Raji (cell line): Measurements from ENCODE around the gene CEP135.

ENCODE experiments used
- POLR2A ChIP-seq: IDR thresholded peaks from 2 replicates; pipeline ENCODE4 v1.6.1; 2011; ENCODE audit warnings: low read depth, low read length, control low read depth; ENCODE audit not compliant: insufficient read depth

Gene CEP135

DNA sequence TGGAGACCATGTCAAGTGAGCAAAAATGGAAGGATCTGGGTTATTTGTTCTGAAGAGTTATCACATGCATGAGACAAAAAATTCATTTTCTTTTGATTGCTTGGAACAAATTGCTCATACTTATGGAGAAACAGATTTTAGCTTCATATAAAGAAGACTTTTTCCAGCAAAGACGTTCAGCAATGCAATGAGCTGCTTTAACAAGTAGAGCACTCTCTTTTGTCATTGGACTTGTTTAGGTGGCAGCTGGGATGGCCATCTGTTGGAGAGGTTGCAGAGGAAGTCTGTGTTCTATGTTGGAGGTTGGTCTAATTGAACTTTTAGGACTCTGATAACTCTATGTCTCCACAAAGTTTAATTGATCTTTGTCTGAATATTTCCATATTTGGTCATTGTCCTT is 19.9 kb upstream of the CEP135 start:
- no peak for TF ChIP-seq POLR2A

DNA sequence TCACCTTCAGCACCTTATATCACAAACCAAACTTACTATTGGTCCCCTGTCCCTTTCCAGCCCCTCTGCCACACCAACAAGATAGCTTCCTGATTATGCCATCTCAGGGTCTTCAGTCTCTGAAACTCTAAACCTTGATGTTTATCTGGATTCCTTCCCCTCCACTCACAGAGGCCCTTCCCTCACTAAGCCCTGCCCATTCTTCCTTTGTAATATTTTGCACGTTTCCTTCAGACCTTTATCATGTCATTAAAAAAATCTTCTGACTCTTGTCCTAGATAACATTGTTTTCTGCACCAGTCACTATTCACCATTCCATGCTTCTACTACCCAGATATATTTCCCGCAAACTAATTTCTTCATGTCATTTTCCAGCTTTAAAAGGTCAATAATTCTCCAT is 17.7 kb upstream of the CEP135 start:
- TF ChIP-seq POLR2A: no peak

DNA sequence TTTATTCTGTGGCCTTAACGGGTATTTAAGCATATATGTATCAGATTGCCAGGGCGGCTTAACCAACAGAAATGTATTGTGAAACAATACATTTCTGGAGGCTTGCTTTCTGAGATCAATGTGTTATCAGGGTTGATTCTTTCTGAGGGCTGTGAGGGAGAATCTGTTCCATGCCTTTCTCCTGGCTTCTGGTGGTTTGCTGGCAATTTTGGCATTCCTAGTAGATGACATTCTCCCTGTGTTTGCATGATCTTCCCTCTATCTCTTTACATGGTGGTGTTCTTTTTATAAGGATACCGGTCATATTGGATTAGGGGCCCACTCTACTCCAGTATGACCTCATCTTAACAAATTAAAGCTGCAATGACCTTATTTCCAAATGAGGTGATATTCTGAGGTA is 16.9 kb upstream of the CEP135 start:
- TF ChIP-seq POLR2A: no peak

DNA sequence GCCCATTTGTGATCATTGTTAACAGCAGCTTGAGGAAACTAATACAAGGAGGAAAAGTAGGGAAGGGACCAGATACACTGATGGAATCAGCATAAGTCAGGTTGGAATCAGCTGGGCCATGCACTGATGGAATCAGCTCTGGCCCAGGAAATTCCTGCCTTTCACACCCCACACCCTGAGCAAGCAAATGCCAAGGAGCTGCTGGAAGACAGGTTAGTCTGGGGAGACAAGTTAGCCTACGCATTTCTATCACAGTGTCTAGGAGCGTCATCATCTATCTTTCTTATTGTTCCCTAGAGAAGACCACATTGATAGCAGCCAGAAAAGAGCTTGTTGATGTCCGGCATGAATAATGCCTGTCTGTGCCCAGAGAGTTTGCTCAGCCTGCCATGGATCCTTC is 16.2 kb upstream of the CEP135 start:
- TF ChIP-seq POLR2A: no peak

DNA sequence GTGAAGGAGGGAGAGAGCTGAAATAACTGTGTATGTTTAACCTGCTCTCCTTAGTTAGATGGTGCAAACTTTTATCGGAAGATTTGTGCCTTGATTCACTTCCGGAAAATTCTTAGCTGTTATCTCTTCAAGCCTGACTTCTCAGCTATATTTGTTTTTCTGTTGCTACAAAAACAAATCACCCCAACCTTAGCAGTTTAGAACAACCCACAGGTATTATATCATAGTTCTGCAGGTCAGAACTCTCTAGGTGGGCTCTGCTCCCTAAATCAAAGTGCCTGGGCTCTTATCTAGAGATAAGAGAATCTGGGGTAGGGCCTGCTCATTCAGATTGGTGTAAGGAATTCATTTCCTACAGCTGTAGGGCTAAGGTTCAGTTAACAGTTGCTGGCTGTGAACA is 15.1 kb upstream of the CEP135 start:
- TF ChIP-seq POLR2A: no peak

DNA sequence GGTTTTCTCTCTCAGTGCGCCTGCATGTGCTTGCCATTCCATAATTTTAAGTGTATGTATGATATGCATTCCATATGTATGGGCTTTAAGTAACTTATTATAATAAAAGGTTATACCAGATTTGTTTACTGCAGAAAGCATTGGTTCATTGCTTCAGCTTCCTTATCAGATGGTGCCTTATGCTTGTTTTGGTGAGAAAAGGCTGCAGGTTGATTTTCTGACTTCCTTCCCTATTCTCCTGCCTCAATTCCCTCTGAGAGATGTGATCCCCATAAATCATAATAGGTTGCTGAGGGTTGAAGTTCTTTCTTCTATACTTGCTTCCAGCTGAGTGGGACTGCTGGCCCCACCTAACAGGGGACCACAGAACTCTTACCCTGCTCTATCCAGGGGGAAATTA is 10.3 kb upstream of the CEP135 start:
- no peak for TF ChIP-seq POLR2A

DNA sequence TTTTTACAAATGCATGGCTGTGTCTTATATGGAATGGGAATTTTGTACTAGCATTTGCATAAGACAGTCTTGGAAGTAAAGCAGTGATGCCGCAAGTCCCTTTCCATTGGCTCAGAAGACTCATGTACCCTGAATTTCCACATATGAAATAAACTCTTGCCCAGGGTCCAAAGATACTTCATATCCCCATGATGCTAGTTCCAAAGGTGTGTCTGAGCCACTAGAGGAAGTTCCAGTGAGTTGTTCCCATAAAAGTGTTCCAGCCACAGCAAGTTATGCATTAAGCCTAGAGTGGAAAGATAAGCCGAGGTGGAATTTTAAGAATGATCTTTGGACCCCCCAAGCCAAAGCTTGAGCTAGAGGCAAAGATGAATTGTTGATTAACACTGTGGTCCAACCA is 9.3 kb upstream of the CEP135 start:
- no peak for TF ChIP-seq POLR2A

DNA sequence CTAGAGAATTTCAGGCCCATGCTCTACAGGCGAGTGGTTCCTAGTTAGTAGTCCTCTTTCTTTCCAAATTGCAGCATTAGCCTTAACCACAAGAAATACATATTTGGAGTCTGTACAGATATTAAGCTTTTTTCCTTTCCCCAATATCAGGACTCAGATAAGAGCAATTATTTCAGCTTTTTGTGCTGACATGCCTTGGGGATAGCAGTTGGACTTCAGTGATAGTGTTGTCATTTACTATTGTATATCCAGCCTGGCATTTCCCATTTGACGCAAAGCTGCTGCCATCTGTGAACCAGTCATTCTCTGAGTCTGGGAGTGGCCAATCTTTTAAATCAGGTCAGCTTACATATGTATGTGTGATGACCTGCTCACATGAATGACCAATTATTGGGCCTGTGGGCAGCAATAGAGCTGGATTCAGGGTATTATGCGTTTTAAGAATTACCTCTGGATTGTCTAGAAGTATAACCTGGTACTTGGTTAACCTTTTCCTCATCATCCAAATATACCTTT is 6.8 kb upstream of the CEP135 start:
- TF ChIP-seq POLR2A: no peak

DNA sequence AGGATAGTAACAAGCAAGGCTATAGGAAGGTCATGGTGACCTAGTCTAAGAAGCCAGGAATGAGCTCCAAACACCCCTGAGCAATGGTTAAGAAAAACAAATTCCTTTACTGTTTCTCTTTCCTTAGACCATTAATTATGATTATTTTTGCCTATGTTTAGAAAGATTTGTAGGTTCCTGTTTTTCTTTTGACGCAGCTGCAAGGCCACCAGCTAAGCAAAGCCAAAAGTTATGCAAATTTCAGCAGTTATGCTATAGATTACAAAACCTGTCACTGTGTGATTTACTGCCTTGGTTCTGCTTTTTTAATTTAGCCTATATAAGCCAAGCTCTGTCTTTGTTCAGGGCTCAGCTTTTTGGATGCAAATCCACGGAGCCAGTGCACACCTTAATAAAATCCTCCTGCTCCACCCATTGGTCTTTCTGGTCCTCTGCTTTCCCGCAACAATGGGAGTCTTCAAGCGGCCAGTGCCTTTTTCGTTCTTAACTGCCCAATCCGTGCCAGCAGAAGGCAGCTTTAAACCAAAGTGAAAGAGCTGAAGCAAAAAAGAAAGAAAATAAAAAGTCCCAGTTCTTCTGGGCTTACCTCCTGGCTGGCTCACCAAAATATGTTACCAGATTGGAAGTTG is 1.4 kb upstream of the CEP135 start:
- TF ChIP-seq POLR2A: 0 out of 2 replicates have a peak, but pooled peaks have one; percentile 24

DNA sequence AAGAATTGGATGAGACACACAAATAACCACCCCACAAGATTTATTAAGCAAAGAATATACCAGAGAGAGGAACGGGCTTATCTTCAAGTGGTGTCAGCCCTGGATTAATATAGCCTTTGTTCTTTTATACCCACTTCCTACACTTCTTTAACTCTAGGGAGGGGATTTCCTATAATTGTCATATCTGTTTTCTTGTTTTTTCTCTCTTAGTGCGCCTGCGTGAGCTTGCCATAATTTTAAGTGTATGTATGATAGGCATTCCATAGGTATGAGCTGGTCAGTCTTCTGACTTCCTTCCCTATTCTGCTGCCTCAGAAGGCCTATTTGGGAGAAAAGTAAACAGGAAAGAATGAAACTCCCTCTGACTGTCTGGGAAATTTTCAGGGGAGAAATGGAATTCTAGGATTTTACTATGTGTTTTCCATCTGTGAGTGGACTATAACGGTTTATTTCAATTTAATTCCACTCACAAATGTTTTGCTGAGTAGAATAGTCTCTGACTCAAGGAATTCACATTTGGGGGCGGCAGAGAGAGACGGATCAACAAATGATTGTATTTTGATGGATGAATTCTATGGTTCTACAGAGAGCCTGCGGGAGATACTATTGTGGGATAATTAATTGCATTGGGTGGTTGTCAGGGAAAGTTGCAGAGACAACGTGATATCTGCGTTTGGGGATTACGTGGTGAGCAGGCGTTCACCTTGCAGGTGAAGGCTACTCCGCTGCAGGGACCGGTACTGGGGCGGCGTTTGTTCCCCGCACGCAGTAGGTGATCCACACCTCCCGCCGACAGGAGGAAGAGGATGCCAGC is 626 bp upstream of the CEP135 start:
- no peak for TF ChIP-seq POLR2A

DNA sequence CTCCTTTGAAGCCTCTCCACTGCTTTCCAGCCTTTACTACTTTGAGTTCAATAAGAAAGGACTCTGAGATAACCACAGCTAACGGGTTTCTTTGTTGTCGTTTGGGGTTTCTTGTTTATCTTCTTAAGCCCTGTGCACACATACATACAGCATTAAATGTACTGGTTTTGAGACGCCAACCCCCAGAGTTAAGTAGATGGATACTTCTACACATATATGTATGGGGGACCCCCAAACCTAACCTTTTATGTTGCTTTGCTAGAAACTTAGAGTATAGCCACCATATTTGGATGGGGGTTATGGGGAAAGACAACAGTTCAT is 697 bp downstream of the CEP135 start:
- no peak for TF ChIP-seq POLR2A

DNA sequence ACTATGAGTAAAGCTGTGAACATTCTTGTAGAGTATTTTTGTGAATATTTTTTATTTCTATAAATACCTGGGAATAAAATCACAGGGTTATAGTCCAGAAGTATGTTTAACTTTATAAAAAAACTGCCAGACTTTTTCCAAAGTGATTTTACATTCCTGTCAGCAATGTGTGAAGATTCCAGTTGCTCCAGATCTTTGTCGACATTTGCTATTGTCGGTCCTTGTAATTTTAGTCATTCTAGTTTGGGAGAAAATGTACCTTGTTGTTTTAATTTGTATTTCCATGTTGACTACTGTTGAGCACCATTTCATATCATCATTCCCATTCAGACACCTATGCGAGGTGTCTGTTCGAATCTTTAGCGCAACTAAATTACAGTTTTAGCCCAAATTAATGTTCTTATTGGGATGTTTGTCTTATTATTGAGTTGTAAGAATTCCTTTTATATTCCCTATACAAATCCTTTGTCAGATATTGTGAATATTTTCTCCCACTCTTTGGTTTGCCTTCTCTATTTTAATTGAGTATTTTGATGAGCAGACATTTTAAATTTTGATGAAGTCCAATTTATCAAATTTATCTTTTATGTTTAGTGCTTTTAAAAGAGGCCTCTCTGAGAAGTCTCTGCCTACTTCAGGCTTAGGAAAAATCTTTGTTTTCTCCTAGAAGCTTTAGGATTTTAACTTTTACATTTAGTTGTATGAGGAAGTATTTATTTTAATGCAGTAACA is 2.6 kb downstream of the CEP135 start:
- no peak for TF ChIP-seq POLR2A

DNA sequence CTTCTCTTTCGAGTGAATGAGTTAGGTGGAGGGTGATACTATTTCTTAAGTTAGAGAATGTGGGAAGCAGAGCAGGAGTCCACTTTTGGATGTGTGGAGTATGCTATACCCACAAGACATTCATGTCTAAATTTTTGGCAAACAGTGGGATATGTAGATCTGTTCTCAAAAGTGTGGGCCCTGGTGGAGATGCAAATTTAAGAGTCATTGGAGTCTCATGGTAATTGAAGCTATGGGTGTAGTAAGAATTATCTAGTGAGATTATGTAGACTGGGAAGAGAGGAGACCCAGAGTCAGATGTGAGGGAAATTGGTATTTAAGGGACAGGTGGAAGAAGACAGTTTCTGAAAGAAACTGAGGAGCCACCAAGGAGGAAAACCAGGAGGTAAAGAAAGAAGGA is 7.0 kb downstream of the CEP135 start:
- no peak for TF ChIP-seq POLR2A

DNA sequence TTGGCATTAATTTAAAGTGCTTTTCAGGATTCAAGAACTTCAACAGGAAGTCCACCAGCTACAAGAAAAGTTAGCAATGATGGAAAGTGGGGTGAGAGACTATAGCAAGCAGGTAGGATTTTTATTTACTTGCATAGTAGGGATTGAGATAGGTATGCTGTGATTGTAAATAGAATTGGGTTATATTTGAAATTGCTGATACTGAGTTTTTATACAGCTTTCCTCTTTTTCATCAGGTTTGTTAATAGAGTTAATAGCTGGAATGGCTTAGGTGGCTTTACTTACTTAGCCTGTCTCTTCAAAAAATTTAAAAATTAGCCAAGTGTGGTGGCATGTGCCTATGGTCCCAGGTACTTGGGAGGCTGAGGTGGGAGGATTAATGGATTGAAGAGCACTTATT is 10.9 kb downstream of the CEP135 start:
- no peak for TF ChIP-seq POLR2A

DNA sequence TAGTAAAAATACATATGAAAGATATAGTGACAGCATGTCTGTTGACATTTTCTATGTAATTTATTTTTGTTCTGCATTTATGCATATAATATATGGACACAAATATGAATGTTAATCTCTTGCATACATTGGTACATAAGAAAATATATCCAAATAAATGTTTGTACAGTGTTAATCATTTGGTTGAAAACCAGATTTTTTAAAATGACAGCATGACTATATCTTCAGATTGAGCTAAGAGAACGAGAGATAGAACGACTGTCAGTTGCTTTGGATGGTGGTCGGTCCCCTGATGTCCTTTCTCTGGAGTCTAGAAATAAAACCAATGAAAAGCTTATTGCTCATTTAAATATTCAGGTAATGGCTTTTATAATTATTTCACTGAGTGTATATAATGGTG is 15.3 kb downstream of the CEP135 start:
- TF ChIP-seq POLR2A: no peak

DNA sequence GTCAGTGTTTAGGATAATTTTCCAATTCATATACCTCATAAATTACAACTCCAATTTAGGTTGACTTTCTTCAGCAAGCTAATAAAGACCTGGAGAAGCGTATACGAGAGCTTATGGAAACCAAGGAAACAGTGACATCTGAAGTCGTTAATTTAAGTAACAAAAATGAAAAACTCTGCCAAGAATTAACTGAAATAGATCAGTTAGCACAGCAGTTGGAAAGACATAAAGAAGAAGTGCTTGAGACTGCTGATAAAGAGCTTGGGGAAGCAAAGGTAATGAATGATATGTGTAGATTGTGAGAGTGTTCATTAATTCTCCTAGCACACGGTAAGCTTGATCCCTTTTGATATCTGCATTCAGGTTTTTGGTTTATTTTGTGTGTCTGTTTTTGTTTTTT is 16.8 kb downstream of the CEP135 start:
- TF ChIP-seq POLR2A: no peak
